PC-3 (cell line): ENCODE results near the gene LRPAP1.

Experiments
- CTCF ChIP-seq: fragments of 300-600 bp; sonication (generic); conservative IDR thresholded peaks from 2 replicates; pipeline ENCODE4 v1.5.1; 2017; ENCODE audit warnings: antibody characterized with exemption, low read depth, mild to moderate bottlenecking, low read length
- EZH2 ChIP-seq: fragments of 300-600 bp; sonication (generic); IDR thresholded peaks from one replicate; pipeline ENCODE4 v1.6.1; 2017; ENCODE audit warnings: antibody characterized with exemption, mild to moderate bottlenecking, low read length; ENCODE audit not compliant: unreplicated experiment

- TF ChIP-seq EZH2 (no peak), CTCF (no peak)
Observed at GRCh38 chr4:3522326-3522640, 9.9 kb downstream of the LRPAP1 start.
